K562 (cell line): ENCODE measurements around the gene THAP11. TPM values are rescaled to one million over a fixed set of nuclear protein-coding genes. Genes with fewer than 3 reads are reported as not detected.
A peak's percentile ranks its signal among the peaks of the same experiment; 100 is the strongest.

ENCODE experiments used
- ATAC-seq: fragments of 200-7000 bp; cut with Tn5 transposase; 3 replicates; pipeline ENCODE4 v1.9.1; 2020; ENCODE audit warnings: moderate library complexity
- BruUV-seq: library from RNA; stranded (reverse); fragments of 400-500 nt; replicated peaks from 2 replicates; lab custom pipeline; 2021; lab: Mats Ljungman, UMichigan
- CTCF ChIA-PET: fragments of 300-600 bp; formaldehyde crosslinking; extraction: SDS; loops from one replicate; lab custom pipeline; 2021; ENCODE audit warnings: low intra/inter-chr PET ratio; lab: Yijun Ruan, JAX
- POLR2A ChIA-PET: fragments of 300-600, 350-650 bp; sonication (Branson Sonifier 250); formaldehyde crosslinking; extraction: SDS; loops from one replicate; lab custom pipeline; 2021; ENCODE audit warnings: antibody characterized with exemption, inconsistent platforms; lab: Yijun Ruan, JAX
- DNase-seq, 4 experiments: peaks; one replicate each; pipeline versions ENCODE4 v3.0.0 to v3.0.0-alpha.2; 2011 to 2018; ENCODE audit warnings: low spot score in 3 of 4, mixed read lengths in 3 of 4; ENCODE audit errors: extremely low read depth in 1 of 4
- FAIRE-seq: peaks from 2 replicates; lab custom pipeline; 2011; peaks lifted over from hg19 to GRCh38; lab: Jason Lieb, UNC
- H2AFZ ChIP-seq: 2 replicates; pipeline ENCODE4 v1.6.0; 2011; ENCODE audit warnings: low read depth, low read length, control low read depth, inconsistent platforms
- H3K27ac ChIP-seq: fragments of 200-600 bp; 3 replicates; pipeline ENCODE4 v1.8.0; 2011; ENCODE audit warnings: low read depth, mild to moderate bottlenecking, control low read depth, inconsistent platforms, low read length, moderate library complexity, mixed read lengths; ENCODE audit errors: extremely low read depth
- H3K27me3 ChIP-seq, 2 experiments: fragments of 300-600 bp in 1 of 2; 2 replicates in 1 of 2; 3 replicates in 1 of 2; pipeline versions ENCODE4 v1.6.0 to v1.8.0; 2011; ENCODE audit warnings: inconsistent platforms in 2 of 2, low read length in 2 of 2, mild to moderate bottlenecking in 1 of 2, mixed read lengths in 1 of 2, moderate library complexity in 1 of 2; ENCODE audit not compliant: control insufficient read depth in 2 of 2, insufficient read depth in 2 of 2
- H3K36me3 ChIP-seq: fragments of 300-600 bp; 3 replicates; pipeline ENCODE4 v1.8.0; 2011; ENCODE audit warnings: mild to moderate bottlenecking, low read length, inconsistent platforms; ENCODE audit not compliant: control insufficient read depth, insufficient read depth
- H3K4me1 ChIP-seq, 2 experiments: fragments of 200-600 bp in 1 of 2; replicated peaks in 1 of 2; 2 replicates in 1 of 2; 3 replicates in 1 of 2; pipeline versions ENCODE4 v1.5.1 to v1.8.0; 2011; ENCODE audit warnings: inconsistent platforms in 2 of 2, low read length in 2 of 2, mild to moderate bottlenecking in 1 of 2, mixed read lengths in 1 of 2, moderate library complexity in 1 of 2; ENCODE audit not compliant: control insufficient read depth in 2 of 2, insufficient read depth in 2 of 2
- H3K4me2 ChIP-seq: 2 replicates; pipeline ENCODE4 v1.6.1; 2011; ENCODE audit warnings: low read length, control low read depth, inconsistent platforms, mixed read lengths; ENCODE audit not compliant: insufficient read depth
- H3K4me3 ChIP-seq: fragments of 200-600 bp; sonication (generic), shearing (Covaris generic); 2 replicates; pipeline ENCODE4 v1.5.1; 2016; ENCODE audit warnings: control low read depth, inconsistent platforms
- H3K79me2 ChIP-seq: fragments of 200-600 bp; 3 replicates; pipeline ENCODE4 v1.8.0; 2011; ENCODE audit warnings: low read length, inconsistent platforms; ENCODE audit not compliant: control insufficient read depth, insufficient read depth
- H3K9ac ChIP-seq, 2 experiments: 2 replicates each; pipeline versions ENCODE4 v1.6.0 to v1.6.1; 2011; ENCODE audit warnings: low read depth in 2 of 2, low read length in 2 of 2, control low read depth in 1 of 2, inconsistent platforms in 1 of 2, mild to moderate bottlenecking in 1 of 2, mixed read lengths in 1 of 2; ENCODE audit not compliant: insufficient read depth in 1 of 2
- H3K9me1 ChIP-seq: one replicate; pipeline ENCODE4 v1.6.0; 2011; ENCODE audit warnings: inconsistent platforms, mild to moderate bottlenecking, low read length, moderate library complexity; ENCODE audit not compliant: control insufficient read depth, insufficient read depth
- H3K9me3 ChIP-seq: replicated peaks from 2 replicates; pipeline ENCODE4 v1.5.1; 2011; ENCODE audit warnings: low read depth, low read length, inconsistent platforms; ENCODE audit not compliant: control insufficient read depth, insufficient read depth
- H4K20me1 ChIP-seq: replicated peaks from 2 replicates; pipeline ENCODE4 v1.6.1; 2011; ENCODE audit warnings: low read length, inconsistent platforms, mixed read lengths; ENCODE audit not compliant: control insufficient read depth, insufficient read depth
- CAMTA2 ChIP-seq: fragments of 250-450 bp; sonication (Bioruptor Pico); conservative IDR thresholded peaks from 2 replicates; pipeline ENCODE4 v1.5.1; 2022
- CBFA2T2 ChIP-seq: fragments of 450-650 bp; conservative IDR thresholded peaks from 2 replicates; pipeline ENCODE4 v1.6.1; 2017; ENCODE audit warnings: mild to moderate bottlenecking
- MAX ChIP-seq: sonication (generic); formaldehyde crosslinking; IDR thresholded peaks from 2 replicates; pipeline ENCODE4 v1.9.0; 2022; ENCODE audit warnings: mild to moderate bottlenecking, missing genetic modification reagents
- PYGO2 ChIP-seq: fragments of 450-650 bp; IDR thresholded peaks from 2 replicates; pipeline ENCODE4 v1.6.1; 2016; ENCODE audit warnings: mild to moderate bottlenecking, missing genetic modification characterization, moderate library complexity, missing compliant biosample characterization
- RFX7 ChIP-seq: fragments of 250-450 bp; sonication (Bioruptor Pico); IDR thresholded peaks from 2 replicates; pipeline ENCODE4 v1.5.1; 2021; ENCODE audit warnings: mild to moderate bottlenecking
- SAFB2 ChIP-seq: fragments of 200-400 bp; formaldehyde crosslinking; IDR thresholded peaks from 2 replicates; pipeline ENCODE4 v1.6.1; 2018; ENCODE audit warnings: borderline replicate concordance, low read length, low read depth, moderate library complexity; ENCODE audit not compliant: severe bottlenecking
- SRSF3 ChIP-seq: fragments of 200-400 bp; formaldehyde crosslinking; IDR thresholded peaks from 2 replicates; pipeline ENCODE4 v1.6.1; 2016; ENCODE audit warnings: mild to moderate bottlenecking, low read length, moderate library complexity; ENCODE audit not compliant: insufficient read depth
- YY1 ChIP-seq, 3 experiments: IDR thresholded peaks; 2 replicates each; pipeline ENCODE4 v1.6.1; 2011; ENCODE audit warnings: low read length in 2 of 3, mild to moderate bottlenecking in 2 of 3, moderate library complexity in 2 of 3, borderline replicate concordance in 1 of 3, control low read depth in 1 of 3, low read depth in 1 of 3; ENCODE audit not compliant: insufficient read depth in 3 of 3, insufficient replicate concordance in 2 of 3, control insufficient read depth in 1 of 3, insufficient read length in 1 of 3; ENCODE audit errors: extremely low read depth in 1 of 3
- ZBTB33 ChIP-seq: sonication (generic); formaldehyde crosslinking; IDR thresholded peaks from 2 replicates; pipeline ENCODE4 v1.8.1; 2023; ENCODE audit warnings: mild to moderate bottlenecking, missing genetic modification reagents
- ZNF140 ChIP-seq: fragments of 250-450 bp; sonication (Bioruptor Pico); IDR thresholded peaks from 2 replicates; pipeline ENCODE4 v1.8.0; 2021; ENCODE audit warnings: moderate library complexity, mild to moderate bottlenecking, inconsistent platforms
- WGBS: fragments of 100-300 bp; shearing (Covaris generic); methylation state at CpG from one replicate; pipeline ENCODE4 v1.1.6; 2016; ENCODE audit warnings: low coverage, mixed read lengths; ENCODE audit not compliant: insufficient coverage; ENCODE audit errors: missing lambda C conversion rate; 5-methylcytosine and 5-hydroxymethylcytosine counted together
- in situ Hi-C: fragments of 300-500 bp; cut with MboI; formaldehyde crosslinking; loops from 4 replicates; pipeline ENCODE4 v1.15.0; 2018; ENCODE audit warnings: inconsistent platforms, mixed read lengths
- intact Hi-C: fragments of 100-400 bp; cut with micrococcal nuclease; formaldehyde crosslinking; loops from 2 replicates; pipeline ENCODE4 v1.14.2; 2022
- polyA plus RNA-seq, 8 experiments: library from polyadenylated mRNA; depleted of rRNA in 4 of 8; stranded (reverse) in 5 of 8; unstranded in 3 of 8; fragments of >200 nt; fragmentation: Nextera tagmentation in 2 of 8; fragmentation: Illumina TruSeq in 1 of 8; extraction: Ambion mirVana in 2 of 8; extraction: Trizol in 1 of 8; gene quantifications; 2 replicates each; pipeline versions ENCODE4 v1.2.1 to v1.2.3, GENCODE V29; 2011 to 2014; ENCODE audit warnings: inconsistent platforms in 1 of 8, missing spikeins in 1 of 8
- total RNA-seq, 7 experiments: library from RNA; depleted of rRNA in 6 of 7; stranded (reverse); fragments of >200 nt in 6 of 7; fragmentation: Illumina TruSeq in 2 of 7; extraction: Trizol in 2 of 7; gene quantifications; 2 replicates each; pipeline versions ENCODE4 v1.2.1 to v1.2.3, GENCODE V29; 2011 to 2021; ENCODE audit warnings: low replicate concordance in 1 of 7
- TF ChIP-seq, protein P1 (sequence below): sonication (generic); IDR thresholded peaks from 2 replicates; pipeline ENCODE4 v1.6.1; 2016
- TF ChIP-seq, protein P2 (sequence below): fragments of 250-450 bp; sonication (Bioruptor Pico); IDR thresholded peaks from 2 replicates; pipeline ENCODE4 v1.8.0; 2021; ENCODE audit warnings: borderline replicate concordance, mild to moderate bottlenecking, moderate library complexity; ENCODE audit not compliant: poor library complexity, severe bottlenecking
- TF ChIP-seq, protein P3 (sequence below), 3 experiments: IDR thresholded peaks in 2 of 3; conservative IDR thresholded peaks in 1 of 3; 2 replicates each; pipeline ENCODE4 v1.5.1; 2011 to 2012; ENCODE audit warnings: low read length in 3 of 3, mild to moderate bottlenecking in 3 of 3, control low read depth in 2 of 3, improper control_type of control experiment in 1 of 3, inconsistent platforms in 1 of 3, low read depth in 1 of 3, mixed read lengths in 1 of 3, moderate library complexity in 1 of 3; ENCODE audit not compliant: insufficient read depth in 2 of 3

Gene THAP11
- total and polyA plus RNA-seq, 9 of the 15 experiments (the other 6 are each of a cell fraction or from before 2014, with no cell fraction given): 2.4 to 31.6 (median 21.4) TPM

DNA sequence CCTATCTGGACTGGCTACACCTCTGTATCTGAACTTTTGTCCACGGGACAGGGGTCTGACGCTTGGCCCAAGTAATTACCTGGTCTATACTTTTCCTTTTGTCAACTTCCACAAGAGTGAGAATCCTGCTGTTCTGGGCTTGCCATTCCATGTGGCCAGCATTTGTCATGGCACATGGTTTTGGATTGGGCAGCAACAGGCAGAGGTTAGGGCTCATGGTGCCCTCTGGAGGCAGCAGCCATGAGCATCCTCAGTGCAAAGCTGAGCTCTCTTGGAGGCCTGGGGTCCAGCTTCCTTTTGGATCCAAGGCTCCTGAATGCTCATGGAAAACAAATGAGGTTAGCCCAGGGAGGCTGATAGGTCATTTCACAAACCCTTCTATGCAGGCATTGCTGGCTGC lies 23.2 kb downstream of the THAP11 start:
- in situ Hi-C loops (no loop called here), intact Hi-C loops (loop anchor here (1.0 kb wide), 1 partner anchor 49 kb away; no protein-coding TSS in a partner anchor)
- Histone ChIP-seq H3K9ac (no peak overlapping the region), H3K27me3 (no peaks in the 10 kb centered on the region), H3K9me1 (no peaks in the 10 kb centered on the region), H3K4me2 (no peak overlapping the region), H3K79me2 (peaks cover 47% of the 10 kb centered on the region), H4K20me1 (peaks cover 26% of the 10 kb centered on the region), H2AFZ (no peak overlapping the region), H3K4me1 (peaks cover 10% of the 10 kb centered on the region in 2 experiments; a peak in 4 of 5 replicates), H3K4me3 (no peak overlapping the region), H3K9me3 (no peaks in the 10 kb centered on the region), H3K27ac (no peak overlapping the region), H3K36me3 (peaks cover 88% of the 10 kb centered on the region; the same call in 2 of the 3 replicates)
- 96% methylated on average over 2 of the region's 2 CpGs for WGBS
- CTCF ChIA-PET: interaction anchor here (0.6 to 1.7 kb wide), 3 partner anchors 24 to 193 kb away, joined by 3 to 13 read pairs (median 4); no protein-coding TSS in a partner anchor
- POLR2A ChIA-PET: interaction anchor here (0.6 to 1.2 kb wide), 5 partner anchors 9 to 597 kb away, joined by 3 read pairs; no protein-coding TSS in a partner anchor
- FAIRE-seq (no peak), ATAC-seq (peak; percentile 75), DNase-seq (peak in 2 of 4 experiments; percentile 33 to 42)
- no TSS peak for BruUV-seq
- TF ChIP-seq SRSF3 (no peak), ZBTB33 (CRISPR knock-in tag) (no peak), ZNF140 (no peak), MAX (CRISPR knock-in tag) (0 out of 2 replicates have a peak, but pooled peaks have one; percentile 15), CAMTA2 (CRISPR knock-in tag) (no peak), CBFA2T2 (no peak), YY1 (IDR thresholded peaks at IDR 0.05; ENCODE audit: borderline replicate concordance in 1 of 3, control insufficient read depth in 1 of 3, extremely low read depth in 1 of 3, insufficient read depth in 3 of 3, insufficient read length in 1 of 3, insufficient replicate concordance in 2 of 3, low read depth in 1 of 3, low read length in 2 of 3) (no peak), PYGO2 (tag) (no peak), RFX7 (CRISPR knock-in tag) (no peak), SAFB2 (no peak)
- TF ChIP-seq, protein P1, sequence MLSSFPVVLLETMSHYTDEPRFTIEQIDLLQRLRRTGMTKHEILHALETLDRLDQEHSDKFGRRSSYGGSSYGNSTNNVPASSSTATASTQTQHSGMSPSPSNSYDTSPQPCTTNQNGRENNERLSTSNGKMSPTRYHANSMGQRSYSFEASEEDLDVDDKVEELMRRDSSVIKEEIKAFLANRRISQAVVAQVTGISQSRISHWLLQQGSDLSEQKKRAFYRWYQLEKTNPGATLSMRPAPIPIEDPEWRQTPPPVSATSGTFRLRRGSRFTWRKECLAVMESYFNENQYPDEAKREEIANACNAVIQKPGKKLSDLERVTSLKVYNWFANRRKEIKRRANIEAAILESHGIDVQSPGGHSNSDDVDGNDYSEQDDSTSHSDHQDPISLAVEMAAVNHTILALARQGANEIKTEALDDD: no peak
- TF ChIP-seq, protein P2, sequence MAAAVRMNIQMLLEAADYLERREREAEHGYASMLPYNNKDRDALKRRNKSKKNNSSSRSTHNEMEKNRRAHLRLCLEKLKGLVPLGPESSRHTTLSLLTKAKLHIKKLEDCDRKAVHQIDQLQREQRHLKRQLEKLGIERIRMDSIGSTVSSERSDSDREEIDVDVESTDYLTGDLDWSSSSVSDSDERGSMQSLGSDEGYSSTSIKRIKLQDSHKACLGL (CRISPR knock-in tag): no peak
- TF ChIP-seq, protein P3, sequence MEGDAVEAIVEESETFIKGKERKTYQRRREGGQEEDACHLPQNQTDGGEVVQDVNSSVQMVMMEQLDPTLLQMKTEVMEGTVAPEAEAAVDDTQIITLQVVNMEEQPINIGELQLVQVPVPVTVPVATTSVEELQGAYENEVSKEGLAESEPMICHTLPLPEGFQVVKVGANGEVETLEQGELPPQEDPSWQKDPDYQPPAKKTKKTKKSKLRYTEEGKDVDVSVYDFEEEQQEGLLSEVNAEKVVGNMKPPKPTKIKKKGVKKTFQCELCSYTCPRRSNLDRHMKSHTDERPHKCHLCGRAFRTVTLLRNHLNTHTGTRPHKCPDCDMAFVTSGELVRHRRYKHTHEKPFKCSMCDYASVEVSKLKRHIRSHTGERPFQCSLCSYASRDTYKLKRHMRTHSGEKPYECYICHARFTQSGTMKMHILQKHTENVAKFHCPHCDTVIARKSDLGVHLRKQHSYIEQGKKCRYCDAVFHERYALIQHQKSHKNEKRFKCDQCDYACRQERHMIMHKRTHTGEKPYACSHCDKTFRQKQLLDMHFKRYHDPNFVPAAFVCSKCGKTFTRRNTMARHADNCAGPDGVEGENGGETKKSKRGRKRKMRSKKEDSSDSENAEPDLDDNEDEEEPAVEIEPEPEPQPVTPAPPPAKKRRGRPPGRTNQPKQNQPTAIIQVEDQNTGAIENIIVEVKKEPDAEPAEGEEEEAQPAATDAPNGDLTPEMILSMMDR (IDR thresholded peaks at IDR 0.05 in 2 of 3, conservative IDR thresholded peaks at IDR 0.05 in 1 of 3; ENCODE audit: insufficient read depth in 2 of 3, low read depth in 1 of 3, low read length in 3 of 3): peak; percentile 54 to 67 (median 66)
